A549 (cell line): ENCODE measurements around the gene CCDC74A. TPM values are rescaled to one million over a fixed set of nuclear protein-coding genes. Genes with fewer than 3 reads are reported as not detected.
"Not testable (repeated sequence)": the region's sequence is repeated elsewhere in the genome, so short reads cannot be mapped to it uniquely, and the experiment has no call there.

Experiments used
- ATAC-seq, 2 experiments: fragments of 200-7000 bp in 1 of 2; fragments of >200 bp in 1 of 2; cut with Nextera tagmentation in 1 of 2; cut with Tn5 transposase in 1 of 2; 3 replicates each; pipeline versions ENCODE4 v1.8.0 to v1.9.1; 2018 to 2020; ENCODE audit warnings: mild to moderate bottlenecking in 1 of 2, moderate library complexity in 1 of 2
- CTCF ChIA-PET: fragments of 300-600 bp; sonication (Branson Sonifier 250); formaldehyde crosslinking; extraction: SDS; loops from one replicate; lab custom pipeline; 2021; ENCODE audit warnings: antibody characterized with exemption, inconsistent platforms; lab: Yijun Ruan, JAX
- POLR2A ChIA-PET: fragments of 350-600 bp; formaldehyde crosslinking; extraction: SDS; loops from one replicate; lab custom pipeline; 2021; ENCODE audit warnings: antibody characterized with exemption, inconsistent platforms; lab: Yijun Ruan, JAX
- DNase-seq, 2 experiments: peaks; one replicate each; pipeline versions ENCODE4 v3.0.0 to v3.0.0-alpha.2; 2011 to 2016; ENCODE audit warnings: low read depth in 1 of 2, low spot score in 1 of 2
- FAIRE-seq: peaks from 2 replicates; lab custom pipeline; 2011; peaks lifted over from hg19 to GRCh38; lab: Jason Lieb, UNC
- H3K27ac ChIP-seq, 2 experiments: fragments of >200 bp; sonication (Bioruptor Twin); formaldehyde crosslinking; 3 replicates each; pipeline ENCODE4 v1.5.1; 2016 to 2017
- H3K4me1 ChIP-seq: fragments of >200 bp; sonication (Bioruptor Twin); formaldehyde crosslinking; 3 replicates; pipeline ENCODE4 v1.6.1; 2016
- H3K4me2 ChIP-seq: fragments of >200 bp; sonication (Bioruptor Twin); formaldehyde crosslinking; 3 replicates; pipeline ENCODE4 v1.6.1; 2016
- H3K4me3 ChIP-seq: fragments of >200 bp; sonication (Bioruptor Twin); formaldehyde crosslinking; 3 replicates; pipeline ENCODE4 v1.5.1; 2016
- H3K9me3 ChIP-seq: fragments of >200 bp; sonication (Bioruptor Twin); formaldehyde crosslinking; 3 replicates; pipeline ENCODE4 v1.6.1; 2016
- CEBPB ChIP-seq, 2 experiments: fragments of >200 bp in 1 of 2; sonication (Bioruptor Twin) in 1 of 2; formaldehyde crosslinking in 1 of 2; IDR thresholded peaks; 2 replicates each; pipeline ENCODE4 v1.6.1; 2012 to 2016
- FOSL2 ChIP-seq, 2 experiments: fragments of 450-650 bp in 1 of 2; fragments of >200 bp in 1 of 2; sonication (Bioruptor Twin) in 1 of 2; formaldehyde crosslinking; IDR thresholded peaks; 2 replicates each; pipeline versions ENCODE4 v1.5.0 to v1.6.1; 2016 to 2020; ENCODE audit warnings: mild to moderate bottlenecking in 1 of 2, moderate library complexity in 1 of 2
- POLR2AphosphoS2 ChIP-seq: conservative IDR thresholded peaks from 2 replicates; pipeline ENCODE4 v1.6.1; 2012; ENCODE audit warnings: low read length, improper control_type of control experiment, inconsistent platforms
- WGBS: methylation state at CpG from one replicate; pipeline ENCODE4 v1.1.6; 2017; ENCODE audit errors: missing lambda C conversion rate; 5-methylcytosine and 5-hydroxymethylcytosine counted together
- polyA plus RNA-seq, 4 experiments: library from polyadenylated mRNA; depleted of rRNA in 3 of 4; stranded (reverse); fragments of >200 nt; fragmentation: RNase III in 1 of 4; extraction: RNeasy Plus Mini Kit Qiagen cat#74134 plus additional on column Dnase treatment in 1 of 4; gene quantifications; 2 replicates in 3 of 4; 3 replicates in 1 of 4; pipeline ENCODE4 v1.2.3, GENCODE V29; 2011 to 2017
- TF ChIP-seq, protein P1 (sequence below): fragments of >200 bp; sonication (Bioruptor Twin); formaldehyde crosslinking; IDR thresholded peaks from 3 replicates; pipeline ENCODE4 v1.5.1; 2016

Gene CCDC74A
- polyA plus RNA-seq, 2 of the 4 experiments (the other 2 are of a cell fraction): 9.9 to 11.7 TPM

DNA sequence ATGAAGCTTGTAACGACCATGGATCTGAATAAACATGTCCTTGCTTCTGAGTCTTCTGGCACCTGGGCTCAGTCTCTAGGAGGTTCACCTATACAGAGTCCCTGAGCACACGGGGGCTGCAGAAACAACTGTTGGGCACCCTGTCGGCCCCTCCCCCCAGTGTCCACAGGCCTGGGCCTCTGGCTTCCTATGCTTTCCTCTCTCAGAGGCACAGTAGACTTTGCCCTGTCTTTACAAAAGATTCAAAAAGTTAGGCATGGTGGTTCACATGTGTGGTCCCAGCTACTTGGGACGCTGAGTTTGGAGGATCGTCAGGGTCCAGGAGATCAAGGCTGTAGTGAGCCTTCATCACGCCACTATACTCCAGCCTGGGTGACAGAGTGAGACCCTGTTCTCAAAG is 6.2 kb upstream of the CCDC74A start:
- 0 out of 2 replicates have a peak, but pooled peaks have one; percentile 20 for TF ChIP-seq POLR2AphosphoS2
- DNase-seq, H3K4me3 ChIP-seq, H3K4me2 ChIP-seq, H3K4me1 ChIP-seq, FAIRE-seq, ATAC-seq, POLR2A ChIA-PET, H3K27ac ChIP-seq, H3K9me3 ChIP-seq: not testable (repeated sequence)
- CTCF ChIA-PET: interaction anchor here (1.3 kb wide), 1 partner anchor 29 kb away, joined by 4 read pairs; no protein-coding TSS in a partner anchor
- WGBS: 58% methylated on average over 5 of the region's 6 CpGs

DNA sequence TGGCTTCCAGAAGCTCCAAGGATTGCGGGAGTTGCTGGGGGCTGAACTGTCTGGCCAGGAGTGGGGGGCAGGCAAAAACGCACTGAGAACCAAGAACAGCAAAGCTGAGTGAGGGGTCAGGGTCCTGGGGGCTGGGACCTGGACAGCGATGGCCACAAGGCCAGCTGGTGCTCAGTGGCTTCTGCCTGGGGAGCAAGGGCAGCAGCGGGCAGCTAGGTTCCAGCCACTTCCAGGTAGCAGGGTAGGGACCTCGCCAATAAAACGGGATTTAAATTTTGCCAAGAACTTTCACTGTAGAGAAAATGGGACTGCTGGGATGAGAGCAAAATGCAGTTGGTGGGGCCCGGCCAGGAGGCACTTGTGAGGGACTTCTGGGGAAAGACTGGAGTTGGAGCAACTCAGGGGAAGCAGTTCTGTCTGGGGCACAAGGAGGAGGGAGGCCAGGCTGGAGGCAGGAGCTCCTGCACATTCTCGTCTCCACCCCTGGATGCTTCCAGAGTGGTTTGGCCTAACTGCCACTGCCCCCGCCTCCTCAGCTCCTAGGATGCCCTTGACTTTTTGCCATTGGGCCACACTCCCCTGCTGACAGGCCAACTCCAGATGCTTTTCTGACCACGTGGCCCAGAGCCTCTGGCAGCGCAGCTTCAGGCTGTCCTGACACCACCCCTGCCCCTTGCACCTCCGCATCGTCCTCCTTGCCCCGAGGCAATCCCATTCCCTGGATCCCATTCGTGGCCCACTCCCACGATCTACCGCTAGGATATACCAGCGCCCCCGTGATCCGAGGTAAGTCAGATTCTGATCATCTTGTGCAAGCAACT is 5.5 kb upstream of the CCDC74A start:
- Histone ChIP-seq H3K4me1 (peaks cover 2% of the 10 kb centered on the region; the same call in 2 of the 3 replicates), H3K4me3 (no peak overlapping the region), H3K27ac (no peak overlapping the region), H3K9me3 (no peaks in the 10 kb centered on the region), H3K4me2 (no peak overlapping the region)
- POLR2A ChIA-PET: no interaction called here
- no peak for TF ChIP-seq CEBPB (IDR thresholded peaks at IDR 0.05)
- TF ChIP-seq FOSL2 (IDR thresholded peaks at IDR 0.05): no peak
- TF ChIP-seq FOSL2 (CRISPR knock-in tag; IDR thresholded peaks at IDR 0.05): no peak
- DNase-seq (no peak), FAIRE-seq (no peak), ATAC-seq (peak; percentile 16 to 19; a peak in 3 of 6 replicates)
- CTCF ChIA-PET: interaction anchor here (1.3 kb wide), 1 partner anchor 29 kb away, joined by 4 read pairs; no protein-coding TSS in a partner anchor
- WGBS: 88% methylated on average over 20 of the region's 20 CpGs

DNA sequence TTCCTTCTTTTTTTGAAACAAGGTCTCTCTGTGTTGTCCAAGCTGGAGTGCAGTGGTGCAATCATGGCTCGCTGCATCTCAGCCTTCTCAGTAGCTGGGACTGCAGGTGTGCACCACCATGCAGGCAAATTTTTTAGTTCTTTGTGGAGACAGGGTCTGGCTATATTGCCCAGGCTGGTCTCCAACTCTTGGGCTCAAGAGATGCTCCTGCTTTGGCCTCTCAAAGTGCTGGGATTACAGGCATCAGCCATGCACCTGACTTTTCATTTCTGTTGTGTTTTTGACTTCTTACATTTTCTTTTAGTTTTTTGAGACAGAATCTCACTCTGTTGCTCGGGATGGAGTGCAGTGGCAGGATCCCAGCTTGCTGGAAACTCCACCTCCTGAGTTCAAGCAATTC is 2.4 kb upstream of the CCDC74A start:
- POLR2A ChIA-PET, FAIRE-seq, H3K27ac ChIP-seq, H3K9me3 ChIP-seq, H3K4me1 ChIP-seq, H3K4me2 ChIP-seq, DNase-seq, H3K4me3 ChIP-seq, ATAC-seq: not testable (repeated sequence)
- CTCF ChIA-PET: interaction anchor here (1.3 kb wide), 1 partner anchor 32 kb away, joined by 3 read pairs; no protein-coding TSS in a partner anchor
- WGBS: 89% methylated on average over 2 of the region's 2 CpGs

DNA sequence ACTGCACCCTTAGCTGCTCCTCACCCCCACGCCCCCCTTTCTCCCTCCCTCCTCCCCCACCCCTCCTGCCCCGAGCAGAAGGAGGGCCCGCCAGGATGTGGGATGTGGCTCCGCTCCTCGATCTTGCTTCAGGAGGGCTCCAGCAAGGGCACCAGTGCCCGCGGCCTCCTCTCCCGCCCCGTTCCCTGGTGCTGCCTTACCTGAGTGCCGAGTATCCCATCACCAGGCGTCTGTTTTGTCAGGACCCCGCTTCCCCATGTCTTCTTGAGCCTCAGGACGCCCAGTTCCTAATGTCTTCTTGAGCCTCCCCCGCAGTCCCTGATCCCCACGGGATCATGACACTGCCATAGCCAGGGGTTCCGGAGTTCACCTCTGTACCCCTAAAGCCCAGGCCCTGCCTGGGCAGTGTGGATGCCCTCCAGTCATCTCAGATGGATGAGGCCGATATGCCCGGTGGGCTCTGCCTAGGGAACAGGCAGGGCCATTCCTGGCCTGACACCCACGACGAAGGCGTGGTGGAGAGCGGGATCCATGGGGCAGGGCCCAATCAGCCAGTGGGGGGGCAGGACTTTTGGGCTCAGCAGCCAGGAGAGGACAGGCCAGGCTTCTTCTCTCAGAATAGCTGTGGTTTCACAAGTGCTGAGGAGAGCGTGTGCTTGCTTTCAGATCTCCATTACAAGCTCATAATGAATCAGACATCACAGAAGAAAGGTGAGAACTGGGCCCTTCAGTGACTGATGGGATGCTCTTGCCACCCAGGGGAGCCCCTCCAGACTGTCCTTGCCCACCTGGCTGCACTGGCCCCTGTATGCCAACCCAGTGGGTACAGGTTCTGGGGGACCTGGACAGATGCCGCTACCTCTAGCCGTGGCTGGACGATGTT is 1.5 kb downstream of the CCDC74A start:
- ATAC-seq, POLR2A ChIA-PET, FAIRE-seq, H3K4me3 ChIP-seq, H3K9me3 ChIP-seq, H3K4me2 ChIP-seq, H3K4me1 ChIP-seq, H3K27ac ChIP-seq, CTCF ChIA-PET, DNase-seq: not testable (repeated sequence)
- 93% methylated on average over 15 of the region's 26 CpGs for WGBS

DNA sequence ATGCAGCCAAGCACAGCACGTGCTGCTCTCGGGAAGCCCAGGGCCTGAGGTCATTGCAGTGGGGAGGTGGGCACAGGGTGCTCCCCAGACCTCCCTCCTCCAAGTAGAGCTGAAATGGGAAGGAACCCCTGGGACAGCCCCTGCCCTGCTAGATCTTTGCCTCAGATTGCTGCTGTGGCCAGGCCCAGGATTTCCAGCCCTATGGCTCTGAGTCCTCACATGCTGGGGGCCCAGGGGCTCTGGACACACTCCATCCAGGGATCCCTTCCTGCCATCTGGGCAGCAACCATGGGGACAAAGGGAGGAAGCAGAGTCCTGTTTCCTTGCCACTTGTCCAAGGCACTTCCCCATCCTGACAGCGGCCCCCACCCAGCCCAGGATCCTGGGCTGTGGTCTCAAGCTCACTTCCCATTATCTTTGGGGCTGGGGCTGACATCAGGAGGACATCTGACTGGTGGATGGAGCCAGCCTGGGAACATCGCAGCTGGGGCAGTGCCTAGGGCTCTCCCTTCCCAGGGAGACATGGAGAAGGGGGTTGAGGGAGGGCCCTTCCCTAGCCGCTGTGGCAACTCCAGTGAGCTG is 2.3 kb downstream of the CCDC74A start:
- 100% methylated on average over 2 of the region's 5 CpGs for WGBS
- FAIRE-seq, H3K4me1 ChIP-seq, H3K4me2 ChIP-seq, H3K9me3 ChIP-seq, H3K27ac ChIP-seq, DNase-seq, ATAC-seq, CTCF ChIA-PET, POLR2A ChIA-PET, H3K4me3 ChIP-seq: not testable (repeated sequence)

DNA sequence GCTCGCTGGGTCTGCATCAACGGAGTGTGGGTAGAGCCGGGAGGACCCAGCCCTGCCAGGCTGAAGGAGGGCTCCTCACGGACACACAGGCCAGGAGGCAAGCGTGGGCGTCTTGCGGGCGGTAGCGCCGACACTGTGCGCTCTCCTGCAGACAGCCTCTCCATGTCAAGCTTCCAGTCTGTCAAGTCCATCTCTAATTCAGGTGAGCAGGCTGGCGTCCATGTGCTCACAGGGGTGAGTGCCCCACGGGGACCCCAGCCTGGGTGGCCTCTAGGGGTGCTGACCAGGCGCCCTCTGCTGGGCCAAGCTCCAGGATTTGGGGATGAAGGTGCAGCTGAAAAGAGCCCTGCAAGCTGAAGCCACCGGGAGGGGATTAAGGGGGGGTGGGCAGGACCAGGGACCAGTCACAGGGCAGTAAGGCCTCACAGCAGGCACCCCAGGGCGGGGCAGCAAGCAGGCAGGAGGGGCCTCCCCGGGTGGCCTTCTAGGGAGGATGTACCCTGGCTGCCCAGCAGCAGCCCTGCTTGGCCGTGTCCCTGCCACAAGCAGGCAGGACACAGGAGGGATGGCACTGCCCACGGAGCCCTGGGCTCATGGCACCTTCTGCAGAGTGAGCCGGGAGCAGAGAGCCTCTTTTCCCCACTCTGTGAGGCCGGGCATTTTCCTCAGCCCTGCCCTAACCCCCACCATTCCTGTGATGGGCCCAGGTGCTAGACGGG is 3.1 kb downstream of the CCDC74A start:
- ATAC-seq: peak in 1 of 2 experiments; percentile 15; a peak in 3 of 6 replicates
- WGBS: 91% methylated on average over 15 of the region's 22 CpGs
- H3K4me2 ChIP-seq, H3K27ac ChIP-seq, DNase-seq, FAIRE-seq, H3K9me3 ChIP-seq, POLR2A ChIA-PET, CTCF ChIA-PET, H3K4me1 ChIP-seq, H3K4me3 ChIP-seq: not testable (repeated sequence)
- TF ChIP-seq, protein P1, sequence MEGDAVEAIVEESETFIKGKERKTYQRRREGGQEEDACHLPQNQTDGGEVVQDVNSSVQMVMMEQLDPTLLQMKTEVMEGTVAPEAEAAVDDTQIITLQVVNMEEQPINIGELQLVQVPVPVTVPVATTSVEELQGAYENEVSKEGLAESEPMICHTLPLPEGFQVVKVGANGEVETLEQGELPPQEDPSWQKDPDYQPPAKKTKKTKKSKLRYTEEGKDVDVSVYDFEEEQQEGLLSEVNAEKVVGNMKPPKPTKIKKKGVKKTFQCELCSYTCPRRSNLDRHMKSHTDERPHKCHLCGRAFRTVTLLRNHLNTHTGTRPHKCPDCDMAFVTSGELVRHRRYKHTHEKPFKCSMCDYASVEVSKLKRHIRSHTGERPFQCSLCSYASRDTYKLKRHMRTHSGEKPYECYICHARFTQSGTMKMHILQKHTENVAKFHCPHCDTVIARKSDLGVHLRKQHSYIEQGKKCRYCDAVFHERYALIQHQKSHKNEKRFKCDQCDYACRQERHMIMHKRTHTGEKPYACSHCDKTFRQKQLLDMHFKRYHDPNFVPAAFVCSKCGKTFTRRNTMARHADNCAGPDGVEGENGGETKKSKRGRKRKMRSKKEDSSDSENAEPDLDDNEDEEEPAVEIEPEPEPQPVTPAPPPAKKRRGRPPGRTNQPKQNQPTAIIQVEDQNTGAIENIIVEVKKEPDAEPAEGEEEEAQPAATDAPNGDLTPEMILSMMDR: peak; percentile 23; the same call in 2 of the 3 replicates

DNA sequence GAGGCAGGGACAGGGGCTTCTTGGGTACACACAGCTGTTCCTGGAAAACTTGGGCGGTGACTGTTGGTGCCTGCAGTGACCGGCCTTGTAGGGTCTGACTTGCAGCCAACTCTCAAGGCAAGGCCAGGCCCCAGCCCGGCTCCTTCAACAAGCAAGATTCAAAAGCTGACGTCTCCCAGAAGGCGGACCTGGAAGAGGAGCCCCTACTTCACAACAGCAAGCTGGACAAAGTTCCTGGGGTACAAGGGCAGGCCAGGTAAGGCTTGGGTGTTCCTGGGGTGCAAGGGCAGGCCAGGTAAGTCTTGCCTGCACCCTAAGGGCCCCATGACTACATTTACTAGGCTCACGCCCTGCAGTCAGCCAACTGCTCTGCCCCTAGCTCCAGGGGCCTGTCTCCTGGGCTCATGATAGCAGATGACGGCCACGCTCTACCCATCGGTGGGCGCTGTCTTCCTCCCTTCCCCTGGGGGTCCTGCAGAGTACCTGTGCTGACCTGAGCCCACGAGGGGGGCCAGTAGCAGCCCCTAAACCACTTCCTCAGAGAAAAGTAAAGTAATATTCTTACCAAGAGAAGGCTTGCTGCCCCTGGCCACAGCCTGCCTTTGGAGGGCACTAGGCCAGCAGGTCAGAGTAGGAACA is 4.0 kb downstream of the CCDC74A start:
- not testable (repeated sequence) for FAIRE-seq, H3K4me3 ChIP-seq, ATAC-seq

More for the DNA sequence above, 4.0 kb downstream of the CCDC74A start:
- H3K9me3 ChIP-seq, H3K27ac ChIP-seq, H3K4me1 ChIP-seq, DNase-seq, CTCF ChIA-PET, POLR2A ChIA-PET, H3K4me2 ChIP-seq: not testable (repeated sequence)
- 70% methylated on average over 5 of the region's 11 CpGs for WGBS
